Nephron progenitor cell (in vitro differentiated cells): ENCODE measurements around the gene TATDN2.
"Not testable (repeated sequence)": the region's sequence is repeated elsewhere in the genome, so short reads cannot be mapped to it uniquely, and the experiment has no call there.

ENCODE experiments used
- DNase-seq: peaks from one replicate; pipeline ENCODE4 v3.0.0; 2021
- H3K27ac Mint-ChIP-seq: 2 replicates; pipeline ENCODE4 v1.8.0; 2021; ENCODE audit warnings: mild to moderate bottlenecking, moderate library complexity, mixed read lengths
- H3K27me3 Mint-ChIP-seq: 2 replicates; pipeline ENCODE4 v1.8.0; 2021; ENCODE audit warnings: mild to moderate bottlenecking, low read depth, mixed read lengths; ENCODE audit not compliant: poor library complexity
- H3K36me3 Mint-ChIP-seq: 2 replicates; pipeline ENCODE4 v1.8.0; 2021; ENCODE audit warnings: low read depth, mixed read lengths
- H3K4me1 Mint-ChIP-seq: 2 replicates; pipeline ENCODE4 v1.8.0; 2021; ENCODE audit warnings: mixed read lengths
- H3K4me3 Mint-ChIP-seq: 2 replicates; pipeline ENCODE4 v1.8.0; 2021; ENCODE audit warnings: mild to moderate bottlenecking, moderate library complexity, mixed read lengths
- H3K9me3 Mint-ChIP-seq: 2 replicates; pipeline ENCODE4 v1.8.0; 2021; ENCODE audit warnings: mild to moderate bottlenecking, moderate library complexity, mixed read lengths
- CTCF ChIP-seq: fragments of 200-600 bp; sonication (generic); IDR thresholded peaks from 2 replicates; pipeline ENCODE4 v1.5.0; 2021; ENCODE audit warnings: antibody characterized with exemption

Gene TATDN2

GRCh38 chr3:10260211-10260701, 12.0 kb downstream of the TATDN2 start:
- TF ChIP-seq CTCF = no peak
- H3K27me3 Mint-ChIP-seq = peaks cover 7% of the 10 kb centered on the region
- H3K4me1 Mint-ChIP-seq = peaks cover 25% of the 10 kb centered on the region
- H3K4me3 Mint-ChIP-seq = no peak overlapping the region
- peaks cover 78% of the 10 kb centered on the region for H3K36me3 Mint-ChIP-seq
- H3K27ac Mint-ChIP-seq = no peak overlapping the region
- no peak for DNase-seq
- H3K9me3 Mint-ChIP-seq = no peaks in the 10 kb centered on the region

GRCh38 chr3:10262027-10262426, 13.8 kb downstream of the TATDN2 start:
- H3K27ac Mint-ChIP-seq = peak overlapping the region; percentile 8
- no peak overlapping the region for H3K4me3 Mint-ChIP-seq
- H3K4me1 Mint-ChIP-seq = peaks cover 20% of the 10 kb centered on the region
- no peaks in the 10 kb centered on the region for H3K9me3 Mint-ChIP-seq
- H3K27me3 Mint-ChIP-seq = peaks cover 7% of the 10 kb centered on the region
- H3K36me3 Mint-ChIP-seq = peaks cover 73% of the 10 kb centered on the region
- no peak for DNase-seq
- no peak for TF ChIP-seq CTCF

- DNase-seq = peak; percentile 68
- peak; percentile 49 for TF ChIP-seq CTCF
- Mint-ChIP-seq H3K4me1 (peaks cover 20% of the 10 kb centered on the region), H3K4me3 (peak overlapping the region; percentile 7), H3K36me3 (peaks cover 70% of the 10 kb centered on the region), H3K9me3 (no peaks in the 10 kb centered on the region), H3K27ac (peak overlapping the region; percentile 52), H3K27me3 (peaks cover 7% of the 10 kb centered on the region)
Observed at GRCh38 chr3:10263646-10264363, 15.5 kb downstream of the TATDN2 start.

- Mint-ChIP-seq H3K36me3 (peaks cover 64% of the 10 kb centered on the region), H3K9me3 (no peaks in the 10 kb centered on the region), H3K4me3 (no peak overlapping the region), H3K4me1 (peaks cover 20% of the 10 kb centered on the region), H3K27me3 (no peaks in the 10 kb centered on the region), H3K27ac (no peak overlapping the region)
- DNase-seq = no peak
- TF ChIP-seq CTCF = no peak
Observed at GRCh38 chr3:10265833-10266232, 17.6 kb downstream of the TATDN2 start.

GRCh38 chr3:10266936-10267335, 18.7 kb downstream of the TATDN2 start:
- Mint-ChIP-seq H3K4me1 (peaks cover 15% of the 10 kb centered on the region), H3K36me3 (peaks cover 61% of the 10 kb centered on the region)
- not testable (repeated sequence) for H3K27me3 Mint-ChIP-seq, H3K4me3 Mint-ChIP-seq, H3K27ac Mint-ChIP-seq, H3K9me3 Mint-ChIP-seq, DNase-seq

- Mint-ChIP-seq H3K4me3 (no peak overlapping the region), H3K27ac (no peak overlapping the region), H3K36me3 (peaks cover 57% of the 10 kb centered on the region), H3K27me3 (no peaks in the 10 kb centered on the region), H3K9me3 (no peaks in the 10 kb centered on the region), H3K4me1 (peaks cover 17% of the 10 kb centered on the region)
- TF ChIP-seq CTCF = no peak
- no peak for DNase-seq
Observed at GRCh38 chr3:10268116-10268515, 19.9 kb downstream of the TATDN2 start.
